ENCODE results near the gene FGF12.

Gene FGF12

DNA sequence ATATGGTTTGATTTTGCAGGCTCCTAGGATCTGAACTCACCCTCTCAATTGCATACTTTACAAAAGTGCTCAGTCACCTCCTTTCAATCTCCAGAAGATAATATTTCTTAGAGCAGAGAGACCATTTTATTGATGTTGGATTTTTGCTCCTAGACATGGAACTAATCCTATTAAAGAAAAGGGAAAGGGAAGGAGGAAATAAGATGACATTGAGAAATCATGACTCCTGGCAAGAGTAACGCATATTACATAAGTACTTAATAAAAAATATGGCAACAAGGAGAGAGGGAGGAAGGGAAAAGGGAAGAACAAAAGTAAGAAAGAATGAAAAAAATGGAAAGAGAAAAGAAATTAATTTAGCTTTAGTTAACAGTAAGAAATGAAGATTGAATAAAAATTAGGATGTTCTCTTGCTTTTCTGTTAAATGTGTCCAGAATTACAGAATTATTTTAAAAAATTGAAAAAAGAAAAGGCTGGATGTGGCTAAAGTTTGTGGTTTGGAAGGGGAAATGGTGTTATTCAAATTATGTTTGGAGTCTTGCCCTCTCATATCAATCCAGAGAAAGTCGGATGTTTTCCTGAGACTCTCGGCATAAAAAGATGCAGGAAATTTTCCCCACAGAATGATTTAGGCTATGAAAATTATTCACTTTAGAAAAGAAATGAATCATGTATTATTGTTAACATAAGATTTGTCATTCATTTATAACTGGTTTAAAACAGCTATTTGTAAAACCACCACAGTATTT lies 474.0 kb downstream of the FGF12 start:
- no peak for DNase-seq

DNA sequence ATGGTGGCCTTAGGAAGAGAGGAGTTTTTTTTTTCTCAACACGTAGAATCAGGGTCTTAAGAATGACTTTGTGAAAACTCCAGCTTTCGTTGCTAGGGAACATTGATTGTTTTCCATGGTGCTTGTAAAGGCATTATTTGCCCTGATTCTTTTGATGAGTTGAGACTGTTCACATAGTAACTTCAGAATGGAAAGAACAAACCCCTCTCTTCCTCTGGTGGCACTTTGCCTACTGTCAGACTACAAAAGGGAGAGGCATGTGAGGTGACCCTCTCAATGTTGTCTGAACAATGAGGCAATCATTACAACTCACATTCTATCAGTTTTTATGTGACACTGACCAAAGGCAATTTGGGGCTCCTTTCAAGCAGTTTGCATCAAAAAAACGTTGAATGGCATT lies 477.8 kb downstream of the FGF12 start:
- DNase-seq: no peak

DNA sequence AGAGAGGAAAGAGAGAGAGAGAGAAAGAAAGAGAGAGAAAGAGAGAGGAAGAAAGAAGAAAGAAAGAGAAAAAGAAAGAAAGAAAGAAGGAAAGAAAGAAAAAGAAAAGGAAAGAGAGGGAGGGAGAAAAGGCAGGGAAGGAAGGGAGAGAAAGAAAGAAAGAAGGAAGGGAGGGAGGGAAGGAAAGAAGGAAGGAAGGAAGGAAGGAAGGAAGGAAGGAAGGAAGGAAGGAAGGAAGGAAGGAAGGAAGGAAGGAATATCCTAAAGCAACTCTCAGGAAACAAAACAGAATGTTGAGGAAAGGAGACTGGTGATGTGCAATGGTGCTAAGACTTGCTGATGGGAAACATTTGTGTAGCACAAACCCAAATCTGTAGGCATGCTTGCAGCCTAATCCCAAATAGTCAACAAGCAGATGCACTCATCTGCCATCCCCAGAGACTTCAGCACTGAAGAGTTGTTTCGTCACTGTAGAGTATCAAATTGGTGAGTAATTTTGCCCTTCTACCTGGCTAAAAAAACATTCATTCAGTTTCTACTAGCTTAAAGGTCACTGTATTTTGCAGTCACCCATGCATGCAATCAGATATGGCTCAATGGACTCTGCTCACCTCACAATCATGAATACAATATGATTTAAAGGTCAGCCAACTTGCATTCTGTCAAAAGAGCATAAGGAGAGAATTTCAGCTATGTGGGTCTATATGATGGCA lies 480.3 kb downstream of the FGF12 start:
- no peak for DNase-seq

DNA sequence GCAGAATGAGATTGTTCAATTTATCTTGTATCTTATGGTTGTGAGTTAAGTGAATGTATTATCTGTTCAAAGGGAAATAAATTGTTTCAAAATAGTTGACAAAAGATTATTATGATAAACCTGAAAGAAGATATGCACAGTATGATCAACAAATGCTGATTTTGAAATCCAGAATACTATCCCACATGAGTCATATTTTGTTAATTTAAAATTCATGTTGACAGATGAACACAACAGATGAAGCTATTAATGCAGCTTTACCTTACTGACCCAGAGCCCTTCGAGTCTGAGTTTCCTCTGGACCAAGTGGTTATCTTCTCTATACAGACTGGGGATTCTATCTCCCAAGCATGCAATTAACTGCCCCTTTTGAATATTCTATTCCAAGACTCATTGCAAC lies 482.8 kb downstream of the FGF12 start:
- no peak for DNase-seq

DNA sequence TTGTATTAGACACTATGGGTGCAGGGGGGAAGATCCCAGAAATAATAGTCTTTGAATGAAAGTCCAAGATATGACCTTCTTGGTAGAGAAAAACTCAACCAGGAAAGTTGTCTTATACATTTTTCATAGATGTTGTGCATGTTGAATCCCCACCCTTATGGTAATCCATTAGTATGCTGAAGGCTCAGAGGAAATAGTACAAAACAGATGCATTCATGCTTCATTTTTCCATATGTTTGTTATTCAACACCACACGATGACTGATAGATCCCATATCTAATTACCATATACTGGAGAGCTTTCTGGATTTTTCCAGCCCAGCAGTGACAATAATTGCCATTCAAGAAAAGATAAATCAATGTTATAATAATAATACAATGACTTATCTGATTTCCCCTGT lies 487.4 kb downstream of the FGF12 start:
- DNase-seq: no peak

DNA sequence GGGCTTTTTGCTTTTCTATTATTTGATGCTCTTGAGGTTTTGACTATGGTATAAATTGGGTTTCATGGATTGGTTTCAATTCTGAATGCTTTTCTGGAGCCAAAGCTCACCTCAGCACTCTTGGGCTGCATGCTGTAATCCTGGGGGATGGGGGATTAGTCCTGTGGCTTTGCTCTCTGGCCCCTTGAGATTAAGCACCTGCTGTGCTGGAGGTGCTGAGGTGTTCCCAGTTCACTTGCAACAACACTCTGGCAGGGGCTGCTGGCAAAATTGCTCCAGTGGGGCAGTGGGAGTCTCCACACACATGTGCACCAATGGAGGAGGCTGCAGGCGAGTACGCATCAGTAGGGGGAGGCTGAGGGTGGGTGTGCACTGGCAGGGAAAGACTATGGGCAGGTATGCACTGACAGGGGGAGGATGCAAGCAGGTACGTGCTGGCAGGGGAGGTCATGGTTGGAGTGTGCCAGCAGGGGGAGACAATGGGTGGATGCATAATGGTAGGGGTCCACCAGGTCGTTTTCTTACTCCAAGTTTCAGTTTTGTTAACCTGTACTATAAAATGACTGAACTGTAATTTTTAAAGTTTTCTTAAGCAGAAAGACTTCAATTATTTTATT lies 489.2 kb downstream of the FGF12 start:
- DNase-seq: no peak

DNA sequence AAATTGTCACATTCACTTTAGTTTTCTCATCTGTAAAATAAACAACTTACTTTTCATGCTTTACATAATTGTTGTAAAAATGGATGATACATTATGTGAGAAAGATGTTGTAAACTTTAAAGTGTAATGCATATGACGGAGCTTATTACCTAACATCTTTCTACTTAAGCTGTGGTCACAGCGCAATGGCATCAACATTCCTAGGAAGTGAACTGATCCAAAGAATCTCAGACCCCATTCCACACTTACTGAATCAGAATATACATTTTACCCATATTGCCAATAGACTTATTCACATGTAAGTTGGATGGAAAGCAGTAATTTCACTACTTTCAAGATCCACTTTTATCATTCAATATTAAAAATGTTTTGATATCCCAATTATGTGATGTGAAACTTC lies 497.5 kb downstream of the FGF12 start:
- DNase-seq: no peak

DNA sequence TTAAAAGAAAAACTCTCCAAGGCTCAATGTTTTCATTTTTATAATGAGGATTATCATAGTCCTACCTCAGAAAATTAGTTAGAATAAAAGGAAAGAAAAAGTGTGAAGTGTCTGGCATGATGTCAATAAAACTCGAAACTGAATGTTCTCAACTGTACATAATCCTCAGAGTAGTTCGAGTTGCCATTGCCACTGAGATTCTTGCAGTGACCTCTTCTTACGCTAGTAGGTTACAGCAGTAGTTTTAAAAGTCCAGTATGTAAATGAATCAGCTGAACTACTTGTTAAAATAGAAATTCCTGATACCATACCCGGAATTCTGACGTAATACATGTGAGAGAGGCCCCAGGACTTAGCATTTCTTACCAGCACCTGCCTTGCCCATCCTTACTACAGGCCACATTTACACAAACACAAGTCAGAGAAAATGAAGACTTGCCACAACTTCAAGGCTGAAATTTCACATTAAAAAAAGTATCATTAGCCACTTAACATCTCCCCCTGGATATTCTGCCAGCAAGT lies 502.6 kb downstream of the FGF12 start:
- no peak for DNase-seq

DNA sequence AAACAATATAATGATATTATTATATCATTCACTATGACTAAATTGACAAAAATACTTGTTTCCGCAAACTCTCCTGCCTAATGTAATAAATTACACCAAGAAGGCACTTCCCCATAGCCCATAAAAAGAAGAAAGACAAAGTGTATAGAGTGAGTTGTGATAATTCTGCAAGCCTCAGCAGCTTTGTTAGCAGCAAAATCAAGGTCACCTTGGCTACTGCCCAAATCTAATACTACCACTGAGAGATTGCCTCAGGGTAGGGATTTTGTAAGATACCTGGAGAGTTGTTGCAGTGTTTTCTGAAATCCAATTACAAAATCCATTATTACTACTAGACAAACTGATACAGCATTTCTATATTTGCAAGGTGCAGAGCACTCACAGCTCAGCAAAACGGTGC lies 503.5 kb downstream of the FGF12 start:
- DNase-seq: no peak

DNA sequence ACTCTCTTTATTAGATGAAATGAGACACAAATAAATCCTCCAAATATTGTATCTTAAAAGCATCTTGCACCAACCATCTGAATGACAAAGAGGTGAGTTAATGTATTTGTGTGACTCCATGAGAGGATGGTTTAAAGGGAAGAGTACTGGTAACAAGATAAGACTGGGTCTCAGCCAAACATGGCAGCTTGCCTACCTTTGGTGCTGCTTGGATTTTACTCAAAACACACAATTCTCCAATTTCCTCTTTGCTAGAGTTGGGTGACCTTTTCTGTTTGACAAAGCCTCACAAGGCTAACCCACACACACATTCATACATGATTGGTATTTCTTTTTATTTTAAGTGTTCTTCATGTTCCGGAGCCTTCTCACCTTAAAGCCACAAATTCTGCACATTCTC lies 506.4 kb downstream of the FGF12 start:
- DNase-seq: no peak

DNA sequence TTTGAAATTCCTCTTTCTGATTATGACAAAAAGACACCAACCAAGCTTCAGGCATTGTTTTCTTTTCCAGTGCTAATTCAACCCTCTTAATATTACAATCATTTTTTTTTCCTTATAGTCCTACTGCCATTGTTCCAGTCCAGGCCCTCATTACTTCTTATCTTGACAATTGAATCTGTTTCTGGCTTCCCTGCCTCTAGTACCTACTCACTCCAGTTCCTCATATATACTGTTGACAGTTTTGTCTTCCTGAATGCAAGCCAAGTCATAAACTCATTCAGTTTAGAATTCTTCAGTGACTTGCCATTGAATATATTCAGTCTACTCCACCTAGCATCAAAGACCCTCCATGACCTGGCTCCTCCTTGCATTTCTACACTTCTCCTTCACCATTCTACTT lies 507.4 kb downstream of the FGF12 start:
- DNase-seq: no peak

DNA sequence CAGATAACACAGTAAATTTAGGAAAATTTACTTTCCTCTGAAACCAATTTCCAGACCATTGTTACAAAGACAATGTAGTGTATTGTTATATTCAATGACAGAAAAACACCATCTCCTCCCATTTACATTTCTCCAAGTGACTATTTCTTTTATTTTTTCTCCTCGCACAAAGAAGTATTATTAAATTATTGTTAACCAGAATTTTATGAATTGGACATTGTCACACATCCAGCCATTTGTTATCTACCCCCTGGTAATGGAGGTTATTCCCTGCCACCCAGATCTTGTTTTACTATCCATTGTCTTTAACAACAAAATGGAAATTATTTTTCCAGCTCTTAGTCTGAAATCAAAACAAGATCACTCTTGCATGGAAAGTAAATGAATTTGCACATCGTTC lies 511.3 kb downstream of the FGF12 start:
- DNase-seq: no peak

DNA sequence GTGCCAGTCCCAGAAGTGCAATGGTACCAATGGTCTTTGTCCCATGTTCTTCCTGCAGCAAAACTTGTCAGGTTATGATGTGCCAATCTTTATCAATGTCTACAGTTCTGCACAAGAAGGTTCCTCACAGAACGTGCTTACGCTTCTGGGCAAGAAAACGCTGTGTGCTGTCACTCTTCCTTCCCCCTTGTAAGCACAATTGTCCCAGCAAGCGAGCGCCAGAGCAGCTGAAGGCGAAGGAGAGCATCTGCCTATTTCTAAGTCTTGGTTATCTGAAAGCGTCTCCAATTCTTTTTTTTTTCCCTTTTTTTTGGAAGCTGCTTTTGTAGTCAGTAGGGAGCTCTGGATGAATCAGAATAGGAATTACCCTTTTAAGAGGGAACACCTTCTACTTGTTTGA lies 514.4 kb downstream of the FGF12 start:
- no peak for DNase-seq

DNA sequence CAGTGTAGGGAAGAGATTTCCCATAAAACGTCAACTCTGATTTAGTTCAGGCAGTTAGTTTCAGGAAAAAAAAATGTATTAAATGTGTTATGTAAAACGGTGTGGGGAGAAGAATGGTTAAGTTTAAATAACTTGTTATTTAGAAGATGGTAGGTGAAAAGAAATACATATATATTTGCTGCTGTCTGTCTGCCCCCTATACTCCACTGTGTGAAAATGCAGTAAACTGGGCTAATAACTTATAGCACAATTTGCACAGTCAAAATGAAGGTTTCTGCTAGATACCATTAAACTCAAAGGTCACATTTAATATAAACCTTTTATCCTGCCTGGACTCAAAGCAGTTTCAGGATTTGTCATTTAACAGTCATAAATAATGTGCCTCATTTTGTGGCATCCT lies 515.0 kb downstream of the FGF12 start:
- DNase-seq: no peak

DNA sequence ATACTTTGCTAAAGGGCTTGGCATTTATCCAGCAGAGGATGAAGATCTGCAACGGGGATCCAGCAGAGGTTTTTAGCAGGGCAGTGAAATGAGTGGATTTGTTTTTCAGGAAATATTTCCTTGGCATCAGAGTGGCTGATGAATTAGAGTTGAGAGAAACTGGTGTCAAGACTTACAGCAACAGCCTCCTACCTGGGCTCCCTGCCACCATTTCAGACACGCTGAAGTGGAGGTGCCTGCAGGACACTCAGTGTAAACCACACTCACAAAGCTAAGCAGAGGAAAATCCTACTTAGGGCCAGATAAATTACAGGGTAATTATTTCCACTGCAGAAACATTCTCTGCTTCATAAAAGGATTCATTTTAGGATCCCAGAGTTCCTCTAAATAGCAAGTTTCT lies 519.7 kb downstream of the FGF12 start:
- no peak for DNase-seq

DNA sequence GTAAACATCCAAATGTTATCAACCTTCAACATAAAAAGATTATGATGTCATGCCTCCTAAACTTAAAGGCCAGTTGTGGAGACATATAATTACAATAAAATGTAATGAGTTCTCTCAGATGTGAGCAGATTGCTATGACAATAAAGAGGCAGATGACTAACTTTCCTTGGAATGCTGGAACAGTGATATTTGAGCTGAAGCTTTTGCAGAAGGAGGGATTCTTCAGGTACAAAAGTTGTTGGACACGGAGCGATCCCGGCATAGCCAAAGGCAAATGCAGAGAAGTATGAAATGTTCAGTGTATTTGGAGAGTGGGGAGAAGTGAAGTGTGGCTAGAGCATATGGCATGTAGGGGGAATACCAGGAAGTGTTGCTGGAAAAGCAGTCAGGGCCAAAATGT lies 520.1 kb downstream of the FGF12 start:
- no peak for DNase-seq

DNA sequence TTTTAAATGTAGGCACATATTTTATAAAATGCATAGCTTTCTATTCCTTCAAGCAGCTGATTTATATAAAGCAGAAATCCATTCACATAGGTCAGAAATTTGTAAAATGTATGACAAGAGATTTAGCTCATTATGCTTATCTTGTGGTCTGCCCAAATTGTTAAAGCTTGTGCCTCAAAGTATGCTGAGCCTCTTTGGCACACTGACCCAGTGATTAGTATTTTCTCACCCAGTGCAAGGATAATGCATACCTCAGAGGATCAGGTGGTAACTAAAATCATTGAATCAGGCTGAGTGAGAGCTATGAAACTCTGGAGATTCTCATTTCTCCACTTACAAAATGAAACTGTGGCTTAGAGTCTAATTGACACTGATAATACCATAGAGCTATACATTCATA lies 533.3 kb downstream of the FGF12 start:
- DNase-seq: no peak

DNA sequence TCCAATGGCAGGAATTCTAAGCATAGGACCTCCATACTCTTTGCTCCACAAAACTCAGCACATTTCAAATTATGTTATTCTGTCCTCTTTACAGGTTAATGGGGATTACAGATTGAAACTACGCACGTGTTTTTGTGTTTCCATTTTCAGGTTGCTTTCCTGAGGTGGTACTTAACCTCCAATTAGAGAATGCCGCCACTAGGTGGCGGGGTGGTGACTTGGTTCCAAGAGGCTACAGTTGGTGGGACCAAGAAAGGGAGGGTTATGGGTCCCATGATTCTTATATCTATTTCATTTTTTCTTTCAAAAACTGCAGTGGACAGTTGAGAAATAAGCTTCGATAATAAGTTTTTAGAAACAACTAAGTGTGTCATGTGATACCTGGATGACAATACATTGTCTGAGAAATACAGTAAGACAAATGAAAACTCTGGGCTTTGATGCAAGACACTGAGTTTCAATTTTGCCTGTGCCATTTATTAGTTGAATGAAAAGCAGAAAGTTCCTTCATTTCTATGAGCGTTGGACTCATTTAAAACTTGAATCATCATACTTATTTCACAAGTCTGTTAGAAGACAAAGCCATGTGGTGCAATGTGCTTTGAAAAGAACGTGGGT lies 539.0 kb downstream of the FGF12 start:
- DNase-seq: peak; percentile 36 to 55

DNA sequence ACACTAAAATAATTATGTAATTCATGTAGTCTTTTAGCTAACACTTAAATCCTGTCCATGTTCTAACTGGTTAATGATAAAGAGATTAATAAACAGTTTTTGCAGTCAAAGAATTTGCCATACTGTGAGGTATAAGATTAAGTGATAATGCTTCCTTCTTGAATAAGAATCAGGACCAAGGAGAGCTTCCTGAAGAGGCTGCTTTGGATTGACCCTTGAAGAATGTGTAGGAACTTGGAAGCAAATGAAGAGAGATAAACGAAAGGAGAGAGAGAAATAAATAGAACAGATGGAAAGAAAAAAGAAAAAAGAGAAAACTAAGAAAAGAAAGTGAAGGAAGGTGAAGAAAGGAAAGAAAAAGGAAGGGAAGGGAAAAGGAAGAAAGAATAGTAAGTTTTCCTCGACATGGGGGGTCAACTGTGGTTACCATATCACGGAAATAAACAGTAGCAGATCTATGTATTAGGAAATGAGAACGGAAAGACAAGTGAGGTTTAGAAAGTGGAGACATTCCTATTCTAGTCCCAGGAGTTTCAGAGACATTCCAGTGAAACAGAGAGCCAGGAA lies 539.8 kb downstream of the FGF12 start:
- no peak for DNase-seq

DNA sequence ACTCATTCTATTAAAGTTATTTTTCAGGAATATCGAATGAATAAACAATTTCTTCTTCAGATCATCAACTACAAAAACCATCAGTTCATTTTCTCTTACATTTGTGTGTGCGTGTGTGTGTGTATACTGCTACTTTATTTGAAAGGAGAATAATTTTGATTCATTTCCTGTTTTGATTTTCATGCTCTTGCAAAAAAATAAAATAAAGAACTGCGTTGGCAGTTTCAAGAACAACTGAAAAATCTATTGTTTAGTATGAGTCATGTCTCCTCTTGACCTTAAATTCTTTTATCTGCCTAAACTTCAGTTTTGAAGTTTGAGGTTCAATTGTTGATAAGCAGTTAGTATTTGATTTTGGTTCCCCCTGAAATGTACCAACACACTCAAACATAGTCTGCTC lies 540.8 kb downstream of the FGF12 start:
- no peak for DNase-seq

DNA sequence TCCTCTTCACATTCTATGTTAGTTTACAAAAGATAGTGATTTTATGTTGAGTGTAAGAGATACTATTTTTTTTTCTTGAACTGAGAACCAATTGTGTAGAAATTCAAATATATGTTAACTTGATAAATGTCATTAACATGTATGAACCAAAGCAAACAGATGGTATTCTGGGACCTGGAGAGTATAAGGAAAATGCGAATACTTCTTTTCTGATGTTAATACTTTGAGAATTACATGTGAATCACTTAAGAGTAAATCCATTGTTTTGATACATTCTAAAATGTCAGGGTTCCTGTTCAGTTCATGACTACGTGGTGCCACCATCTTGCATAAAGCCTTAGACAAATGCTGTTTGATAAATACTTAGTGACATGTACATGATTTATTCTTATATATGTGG lies 541.3 kb downstream of the FGF12 start:
- DNase-seq: no peak

DNA sequence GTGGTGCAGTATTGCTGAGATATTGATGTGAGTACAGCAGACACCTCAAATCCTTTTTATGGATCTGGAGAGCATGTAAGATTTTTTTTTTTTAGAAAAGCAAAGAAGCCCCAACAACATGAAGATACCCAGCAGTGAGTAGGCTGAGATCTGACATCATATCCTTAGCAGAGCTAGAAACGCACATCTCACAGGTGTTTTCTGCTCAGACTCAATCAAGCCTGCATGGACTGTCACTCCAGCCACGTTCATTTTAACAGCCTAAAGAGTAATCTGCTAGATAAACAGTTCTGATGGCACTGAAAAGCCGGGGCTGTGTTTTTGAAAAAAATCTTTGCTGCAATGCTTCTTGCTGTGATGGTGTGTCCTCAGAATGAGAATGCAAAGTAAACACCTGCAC lies 544.2 kb downstream of the FGF12 start:
- DNase-seq: no peak

DNA sequence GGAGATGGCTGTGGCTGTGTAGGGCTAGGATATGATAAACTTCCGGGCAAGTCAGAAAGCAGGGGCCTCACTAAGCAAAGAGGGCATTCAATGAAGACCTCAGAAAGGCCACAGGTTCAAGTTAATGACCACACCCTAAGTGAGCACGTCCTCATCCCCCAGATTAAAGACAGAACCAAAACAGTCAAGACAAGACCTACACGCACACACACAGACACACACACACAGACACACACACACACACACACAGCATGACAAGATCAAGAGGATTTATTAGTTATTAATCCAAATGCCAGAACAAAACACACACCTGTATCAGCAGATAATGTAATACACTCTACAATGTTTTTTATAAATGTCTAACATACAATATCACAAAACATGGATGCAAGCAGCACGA lies 546.2 kb downstream of the FGF12 start:
- DNase-seq: no peak
